Stimulated activated CD8-positive, alpha-beta memory T cell treated with anti-CD3 and anti-CD28 coated beads, Interleukin-12 subunit alpha, Interleukin-12 subunit beta, amount 100 ng/mL, for 24 hours (primary cell): ENCODE data around the gene NKAIN2.

Experiments used
- DNase-seq: peaks from one replicate; pipeline ENCODE4 v3.0.0-alpha.2; 2020; ENCODE audit errors: extremely low read depth

NKAIN2 gene

GRCh38 chr6:124819346-124819745, 1015.7 kb downstream of the NKAIN2 start:
- DNase-seq: no peak

DNA sequence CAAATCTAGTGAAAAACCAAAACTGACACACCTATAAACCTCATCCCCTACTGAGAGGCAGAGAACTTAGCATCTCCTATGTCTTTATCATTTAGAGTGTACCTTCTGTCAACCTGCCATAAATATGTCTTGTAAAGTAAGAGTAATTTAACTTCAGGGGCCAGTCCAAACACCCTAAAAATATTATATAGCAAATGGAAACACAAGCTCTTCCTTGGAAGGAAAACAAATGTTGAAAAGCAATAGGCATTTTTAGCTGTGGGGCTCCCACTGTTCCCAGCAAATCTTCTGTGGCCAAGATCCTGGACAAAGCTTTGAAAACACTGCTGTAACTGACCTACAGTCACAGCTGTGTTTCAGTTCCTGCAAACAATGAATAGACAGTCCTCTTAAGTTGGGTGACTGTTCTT, 1018.5 kb downstream of the NKAIN2 start:
- DNase-seq: no peak

DNA sequence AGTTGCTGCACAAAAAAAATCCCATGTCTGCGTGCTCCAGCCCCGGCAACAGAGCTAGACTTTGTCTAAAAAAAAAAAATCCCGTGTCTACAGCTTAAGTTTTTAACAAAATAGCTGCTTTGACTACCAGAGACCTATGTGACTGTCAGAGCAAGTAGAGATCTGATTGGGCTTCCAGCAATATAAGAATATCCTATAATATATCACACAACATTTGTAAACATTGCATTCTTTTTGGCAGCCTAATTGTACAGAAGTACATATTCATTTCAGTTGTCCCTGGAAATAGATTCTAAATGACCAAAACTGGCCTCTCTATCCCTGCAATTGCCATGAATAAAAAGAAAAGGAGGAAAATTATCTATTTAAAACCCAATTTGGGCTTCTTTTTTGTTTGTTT, 1019.1 kb downstream of the NKAIN2 start:
- no peak for DNase-seq

GRCh38 chr6:124823240-124824111, 1019.8 kb downstream of the NKAIN2 start:
- DNase-seq: no peak

DNA sequence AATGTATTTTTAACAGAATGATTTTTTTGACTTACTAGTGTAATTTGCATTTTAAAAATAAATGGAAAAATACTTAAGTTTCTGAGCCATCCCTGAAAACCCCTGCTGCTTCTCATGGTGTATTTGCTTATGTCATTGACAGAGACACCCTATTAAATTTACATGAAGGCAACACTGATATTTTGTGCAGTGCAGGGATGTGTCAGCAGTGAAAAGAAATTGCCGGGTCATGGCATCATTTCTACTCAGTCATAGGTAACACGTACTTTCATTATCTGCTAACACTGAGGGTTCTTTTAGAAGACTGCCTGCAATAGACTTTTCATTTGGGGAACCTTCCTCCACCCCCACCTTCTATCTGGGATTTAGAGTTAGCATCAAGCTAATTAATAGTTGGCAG, 1021.9 kb downstream of the NKAIN2 start:
- no peak for DNase-seq

- no peak for DNase-seq
Observed at GRCh38 chr6:124829822-124830221, 1026.2 kb downstream of the NKAIN2 start.

DNA sequence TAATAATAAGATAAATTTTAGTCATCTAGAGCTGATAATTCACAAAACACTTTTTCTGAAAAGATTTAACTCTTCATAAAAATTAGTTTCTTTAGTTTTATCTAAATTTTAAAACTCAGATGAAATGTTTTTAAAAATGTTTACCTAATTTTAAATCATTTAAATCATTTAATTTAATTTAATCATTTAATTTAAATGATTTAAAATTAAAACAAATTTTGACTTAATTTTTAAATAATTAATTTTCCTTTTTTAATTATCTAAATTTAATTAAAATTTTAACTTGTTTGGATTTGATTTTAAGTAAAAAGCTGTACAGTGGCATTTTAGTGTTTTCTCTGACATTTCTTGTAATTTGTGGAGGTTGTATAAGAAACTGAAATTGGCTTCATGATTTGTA, 1026.8 kb downstream of the NKAIN2 start:
- DNase-seq: no peak

- DNase-seq: no peak
Observed at GRCh38 chr6:124854338-124854922, 1050.8 kb downstream of the NKAIN2 start.

GRCh38 chr6:124857746-124858145, 1054.1 kb downstream of the NKAIN2 start:
- no peak for DNase-seq

- no peak for DNase-seq
Observed at GRCh38 chr6:124858564-124858963, 1054.9 kb downstream of the NKAIN2 start.

DNA sequence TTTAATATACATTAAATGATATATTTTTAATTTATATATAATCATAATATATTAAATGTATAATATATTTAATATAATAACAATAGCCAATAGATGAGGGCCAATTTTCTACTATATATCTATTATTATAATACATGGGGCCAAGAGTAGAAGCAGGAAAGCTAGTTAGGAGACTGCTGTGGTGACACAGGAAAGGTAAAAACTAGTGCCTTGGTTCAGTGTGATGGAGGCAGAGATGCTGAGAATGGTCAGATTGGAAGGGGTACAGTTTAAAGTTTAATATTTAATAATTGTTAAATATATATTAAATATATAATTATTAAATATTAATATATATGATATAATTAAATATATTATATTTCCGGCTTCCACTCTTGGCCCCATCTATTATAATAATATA, 1055.7 kb downstream of the NKAIN2 start:
- DNase-seq: no peak

DNA sequence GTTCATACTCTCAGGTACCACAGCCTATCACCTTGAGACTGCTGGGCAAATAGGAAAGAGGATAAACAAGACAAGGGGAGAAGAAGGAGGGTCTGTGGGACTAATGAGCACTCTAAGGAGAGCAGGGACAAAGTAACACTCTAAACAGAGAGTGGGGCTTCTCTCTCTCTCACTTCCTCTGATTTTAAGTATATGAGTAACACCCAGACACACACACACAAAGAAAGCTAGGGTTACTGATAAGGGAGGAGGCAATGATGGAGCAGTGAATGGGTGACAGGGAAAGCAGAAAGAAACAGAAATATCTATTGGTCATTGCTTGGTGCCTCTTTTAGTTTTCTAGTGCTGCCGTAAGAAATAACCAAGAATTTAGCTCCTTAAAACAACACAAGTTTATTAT, 1062.4 kb downstream of the NKAIN2 start:
- DNase-seq: no peak

DNA sequence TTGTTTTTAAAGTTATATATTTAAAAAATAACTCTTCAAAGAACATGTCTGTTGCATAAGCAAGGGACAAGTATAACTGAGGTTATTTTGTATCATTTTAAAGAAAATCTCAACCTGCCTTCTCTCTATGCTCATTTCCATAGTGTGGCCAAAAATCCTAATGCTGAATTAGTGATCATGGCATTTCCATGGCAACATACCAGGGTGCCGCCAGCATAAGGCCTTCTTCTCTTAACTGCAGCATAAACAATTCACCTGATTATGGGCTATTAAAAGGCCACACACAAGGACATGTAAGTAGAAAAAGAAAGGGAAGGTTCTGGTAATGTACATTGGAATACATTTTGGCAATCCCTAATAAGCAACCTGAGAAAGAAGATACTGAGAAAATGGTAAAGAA, 1063.5 kb downstream of the NKAIN2 start:
- DNase-seq: no peak

DNA sequence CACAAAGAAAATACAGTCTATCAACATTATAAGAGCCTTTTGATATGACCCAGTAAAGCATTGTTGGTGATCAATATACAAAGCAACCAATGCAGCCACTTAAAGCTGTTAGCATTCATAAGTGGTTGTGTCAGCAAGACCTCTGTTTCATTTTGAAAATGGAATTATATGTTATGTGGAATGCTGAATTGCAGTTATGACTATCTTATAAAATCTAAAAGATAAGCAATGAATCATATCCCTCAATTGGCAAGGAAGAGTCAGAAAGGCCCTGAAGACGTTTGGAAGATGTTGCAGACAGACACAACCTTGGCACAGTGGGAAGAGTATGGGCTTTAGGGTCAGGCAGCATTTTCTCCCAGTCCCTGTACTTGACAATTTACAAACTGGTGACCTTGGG, 1064.8 kb downstream of the NKAIN2 start:
- DNase-seq: no peak

DNA sequence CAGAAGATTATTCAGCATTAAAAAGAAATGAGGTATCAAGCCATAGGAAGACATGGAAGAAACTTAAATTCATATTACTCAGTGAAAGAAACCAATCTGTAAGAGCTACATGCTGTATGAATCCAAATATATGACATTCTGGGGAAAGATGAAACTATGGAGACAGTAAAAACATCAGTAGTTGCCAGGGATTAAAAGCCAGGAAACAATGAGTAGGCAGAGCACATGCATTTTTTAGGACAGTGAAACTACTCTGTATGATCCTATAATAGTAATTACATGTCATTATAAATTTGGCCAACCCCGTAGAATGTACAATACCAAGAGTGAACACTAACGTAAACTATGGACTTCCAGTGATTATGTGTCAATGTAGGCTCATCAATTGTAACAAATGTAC, 1065.8 kb downstream of the NKAIN2 start:
- no peak for DNase-seq

DNA sequence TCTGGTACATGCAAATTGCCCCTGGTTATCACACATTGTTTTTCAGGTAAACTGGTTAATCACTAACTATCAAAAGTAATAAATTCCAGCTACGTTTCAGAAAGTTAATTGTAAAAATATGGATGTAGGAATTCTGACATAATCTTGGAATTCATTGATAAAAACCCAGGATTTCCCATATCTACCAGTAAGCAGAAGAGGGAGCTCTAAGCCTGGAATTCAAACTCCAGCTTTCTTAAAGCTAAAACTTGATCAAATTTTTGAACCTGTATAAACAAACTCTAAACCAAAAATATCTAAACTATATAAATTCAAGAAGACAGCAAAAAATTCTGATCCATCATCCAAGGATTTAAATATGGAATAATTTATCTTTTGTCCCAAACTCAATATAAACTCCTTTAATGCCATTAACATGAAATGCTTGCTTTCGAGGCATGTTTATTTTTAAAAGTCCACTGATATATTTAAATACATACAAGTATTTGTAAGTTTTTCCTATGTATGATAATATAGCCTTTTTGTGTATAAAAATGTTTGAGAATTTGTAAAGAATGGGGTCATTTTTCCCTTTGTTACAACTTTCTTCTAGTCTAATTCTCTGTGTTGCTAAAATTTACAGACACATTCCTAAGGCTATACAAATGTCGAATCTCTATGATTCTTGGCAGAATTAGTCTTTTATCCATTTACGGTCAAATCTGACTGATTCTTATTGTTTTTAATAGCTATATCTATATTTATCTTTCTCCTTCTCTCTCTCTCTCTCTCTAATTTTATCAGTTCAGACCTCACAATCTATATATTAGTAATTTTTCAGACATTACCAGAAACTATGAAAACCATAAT, 1067.2 kb downstream of the NKAIN2 start:
- no peak for DNase-seq

DNA sequence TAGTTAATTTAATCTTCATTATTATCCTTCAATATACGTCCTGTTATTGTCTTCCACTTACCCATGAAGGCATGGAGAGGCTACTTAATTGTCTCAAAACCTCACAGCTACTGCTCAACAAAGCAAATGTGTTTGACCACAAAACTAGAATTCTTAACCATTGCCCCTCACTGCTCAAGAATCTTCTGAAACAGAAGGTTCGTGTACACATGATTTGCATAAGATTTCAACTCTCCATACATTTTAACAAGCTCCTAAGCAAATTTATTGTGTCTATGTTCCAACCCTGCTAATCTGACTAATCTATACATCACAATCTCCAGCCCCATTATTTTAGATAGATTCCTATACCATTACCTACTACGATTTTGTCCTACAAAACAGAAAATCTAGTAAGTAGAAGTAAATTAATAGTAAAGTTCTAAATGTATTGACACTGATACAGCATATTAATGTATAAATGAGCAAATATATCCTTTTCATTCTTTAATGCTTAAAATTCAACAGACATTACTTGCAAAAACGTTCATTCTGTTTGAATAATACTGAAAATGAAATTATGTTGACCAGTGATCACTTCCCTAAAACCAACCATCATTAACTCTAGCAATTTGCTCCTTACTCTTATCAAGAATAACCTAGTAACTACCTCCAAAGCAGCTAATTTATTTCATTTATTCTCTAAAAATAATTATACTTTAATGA, 1068.8 kb downstream of the NKAIN2 start:
- no peak for DNase-seq

GRCh38 chr6:124873066-124873410, 1069.4 kb downstream of the NKAIN2 start:
- DNase-seq: no peak
